H1 (cell line): ENCODE data around the gene ARID1B. TPM values are rescaled to one million over a fixed set of nuclear protein-coding genes. Genes with fewer than 3 reads are reported as not detected.

Experiments used
- CTCF ChIA-PET: fragments of 300-600 bp; sonication (Branson Sonifier 250); formaldehyde crosslinking; loops from one replicate; lab custom pipeline; 2021; ENCODE audit not compliant: partially characterized antibody; lab: Charles Lee
- POLR2A ChIA-PET: fragments of 300-600 bp; sonication (Branson Sonifier 250); formaldehyde crosslinking; loops from one replicate; lab custom pipeline; 2021; ENCODE audit warnings: inconsistent platforms; ENCODE audit not compliant: partially characterized antibody; lab: Charles Lee
- DNase-seq, 2 experiments: peaks; one replicate each; pipeline versions ENCODE4 v3.0.0 to v3.0.0-alpha.2; 2010 to 2022; ENCODE audit warnings: low spot score in 2 of 2, low read depth in 1 of 2, mixed read lengths in 1 of 2
- FAIRE-seq: peaks from 2 replicates; lab custom pipeline; 2011; peaks lifted over from hg19 to GRCh38; lab: Jason Lieb, UNC
- H2AFZ ChIP-seq: 2 replicates; pipeline ENCODE4 v1.8.1; 2012; ENCODE audit warnings: low read length, inconsistent platforms
- H2AK5ac ChIP-seq: 2 replicates; pipeline ENCODE4 v1.6.1; 2013; ENCODE audit warnings: low read depth, low read length
- H2BK120ac ChIP-seq: replicated peaks from 2 replicates; pipeline ENCODE3; 2013; ENCODE audit warnings: low read depth, low read length, inconsistent platforms
- H2BK12ac ChIP-seq: 2 replicates; pipeline ENCODE4 v1.6.1; 2013; ENCODE audit warnings: low read depth, low read length
- H2BK15ac ChIP-seq: 2 replicates; pipeline ENCODE4 v1.6.1; 2013; ENCODE audit warnings: low read length
- H2BK20ac ChIP-seq: 2 replicates; pipeline ENCODE4 v1.6.1; 2013; ENCODE audit warnings: low read length
- H2BK5ac ChIP-seq: 2 replicates; pipeline ENCODE4 v1.6.1; 2013; ENCODE audit warnings: low read depth, low read length
- H3K14ac ChIP-seq: 2 replicates; pipeline ENCODE4 v1.6.1; 2013; ENCODE audit warnings: inconsistent platforms; ENCODE audit not compliant: insufficient read length
- H3K18ac ChIP-seq: 2 replicates; pipeline ENCODE4 v1.6.1; 2013; ENCODE audit warnings: low read length; ENCODE audit errors: extremely low read depth
- H3K23ac ChIP-seq: 2 replicates; pipeline ENCODE4 v1.6.1; 2013; ENCODE audit warnings: inconsistent platforms; ENCODE audit not compliant: insufficient read length
- H3K23me2 ChIP-seq: 2 replicates; pipeline ENCODE4 v1.6.1; 2013; ENCODE audit warnings: low read depth, low read length
- H3K27ac ChIP-seq: 2 replicates; pipeline ENCODE4 v1.6.1; 2011; ENCODE audit warnings: low read depth, low read length, inconsistent platforms
- H3K27me3 ChIP-seq, 4 experiments: replicated peaks in 1 of 4; 1 replicate in 1 of 4; 2 replicates in 3 of 4; pipeline versions ENCODE4 v1.6.1 to v1.8.1; 2011 to 2013; ENCODE audit warnings: low read length in 3 of 4, mild to moderate bottlenecking in 3 of 4, inconsistent platforms in 2 of 4, mixed read lengths in 2 of 4, moderate library complexity in 1 of 4; ENCODE audit not compliant: control insufficient read depth in 3 of 4, insufficient read depth in 3 of 4; ENCODE audit errors: extremely low read depth in 1 of 4
- H3K36me3 ChIP-seq, 4 experiments: 2 replicates each; pipeline versions ENCODE4 v1.6.1 to v1.8.1; 2011 to 2013; ENCODE audit warnings: mild to moderate bottlenecking in 4 of 4, low read length in 3 of 4, moderate library complexity in 2 of 4, control low read depth in 1 of 4, inconsistent platforms in 1 of 4; ENCODE audit not compliant: insufficient read depth in 4 of 4, control insufficient read depth in 2 of 4
- H3K4ac ChIP-seq: replicated peaks from 2 replicates; pipeline ENCODE3; 2013; ENCODE audit warnings: low read length, low read depth, mixed read lengths, inconsistent platforms; ENCODE audit not compliant: insufficient read length
- H3K4me1 ChIP-seq, 4 experiments: replicated peaks in 1 of 4; 1 replicate in 1 of 4; 2 replicates in 3 of 4; pipeline versions ENCODE4 v1.6.1 to v1.8.1; 2011 to 2013; ENCODE audit warnings: low read length in 3 of 4, inconsistent platforms in 2 of 4, mixed read lengths in 1 of 4; ENCODE audit not compliant: insufficient read depth in 4 of 4, control insufficient read depth in 3 of 4
- H3K4me2 ChIP-seq, 2 experiments: 2 replicates each; pipeline versions ENCODE4 v1.6.1 to v1.8.1; 2011 to 2013; ENCODE audit warnings: low read depth in 2 of 2, low read length in 2 of 2, control low read depth in 1 of 2, inconsistent platforms in 1 of 2, mild to moderate bottlenecking in 1 of 2; ENCODE audit not compliant: insufficient read depth in 1 of 2
- H3K4me3 ChIP-seq, 4 experiments: fragments of 200-600, 300-600 bp in 1 of 4; sonication (generic), shearing (Covaris generic), sonication (Bioruptor Twin) in 1 of 4; 2 replicates each; pipeline versions ENCODE4 v1.5.1 to v1.8.1; 2011 to 2016; ENCODE audit warnings: low read length in 4 of 4, low read depth in 3 of 4, control low read depth in 2 of 4, inconsistent platforms in 2 of 4, mild to moderate bottlenecking in 2 of 4, mixed read lengths in 1 of 4, moderate library complexity in 1 of 4; ENCODE audit not compliant: insufficient read depth in 2 of 4; ENCODE audit errors: extremely low read depth in 1 of 4
- H3K56ac ChIP-seq: replicated peaks from 2 replicates; pipeline ENCODE3; 2013; ENCODE audit warnings: low read depth, mild to moderate bottlenecking, mixed read lengths, low read length, inconsistent platforms; ENCODE audit not compliant: insufficient read length
- H3K79me1 ChIP-seq: 2 replicates; pipeline ENCODE4 v1.6.1; 2013; ENCODE audit warnings: low read depth, low read length, control low read depth
- H3K79me2 ChIP-seq, 2 experiments: 2 replicates each; pipeline versions ENCODE4 v1.6.1 to v1.8.1; 2012 to 2013; ENCODE audit warnings: low read length in 2 of 2, mild to moderate bottlenecking in 2 of 2, inconsistent platforms in 1 of 2; ENCODE audit not compliant: insufficient read depth in 2 of 2, control insufficient read depth in 1 of 2
- H3K9ac ChIP-seq, 4 experiments: replicated peaks in 1 of 4; 1 replicate in 1 of 4; 2 replicates in 3 of 4; pipeline versions ENCODE4 v1.6.1 to v1.8.1; 2011 to 2013; ENCODE audit warnings: low read depth in 3 of 4, low read length in 3 of 4, control low read depth in 2 of 4, mild to moderate bottlenecking in 2 of 4, moderate library complexity in 2 of 4, inconsistent platforms in 1 of 4; ENCODE audit errors: extremely low read depth in 1 of 4
- H3K9me3 ChIP-seq, 2 experiments: 2 replicates each; pipeline versions ENCODE4 v1.6.1 to v1.8.1; 2012 to 2013; ENCODE audit warnings: mild to moderate bottlenecking in 2 of 2, moderate library complexity in 2 of 2, control low read depth in 1 of 2, inconsistent platforms in 1 of 2, low read depth in 1 of 2, low read length in 1 of 2, mixed read lengths in 1 of 2; ENCODE audit not compliant: insufficient read depth in 2 of 2
- H4K20me1 ChIP-seq, 2 experiments: replicated peaks in 1 of 2; 2 replicates each; pipeline versions ENCODE3 to v1.8.1; 2011 to 2013; ENCODE audit warnings: inconsistent platforms in 2 of 2, low read length in 2 of 2, mild to moderate bottlenecking in 1 of 2; ENCODE audit not compliant: insufficient read depth in 2 of 2, control insufficient read depth in 1 of 2
- H4K5ac ChIP-seq: 2 replicates; pipeline ENCODE4 v1.6.1; 2013; ENCODE audit warnings: low read length, low read depth, mixed read lengths, inconsistent platforms; ENCODE audit not compliant: insufficient read length
- H4K8ac ChIP-seq: 2 replicates; pipeline ENCODE4 v1.8.0; 2013; ENCODE audit warnings: mild to moderate bottlenecking, moderate library complexity, low read length, inconsistent platforms; ENCODE audit not compliant: insufficient read depth; ENCODE audit errors: extremely low read depth
- H4K91ac ChIP-seq: replicated peaks from 2 replicates; pipeline ENCODE3; 2013; ENCODE audit warnings: low read length, mixed read lengths, inconsistent platforms; ENCODE audit not compliant: insufficient read length
- BCL11A ChIP-seq, 2 experiments: IDR thresholded peaks; one replicate each; pipeline ENCODE4 v1.6.1; 2011; ENCODE audit warnings: low read depth in 2 of 2, low read length in 2 of 2, mild to moderate bottlenecking in 2 of 2
- EGR1 ChIP-seq: IDR thresholded peaks from 2 replicates; pipeline ENCODE4 v1.6.1; 2011; ENCODE audit warnings: low read depth, low read length, borderline replicate concordance
- HDAC2 ChIP-seq, 2 experiments: fragments of 300-600 bp in 1 of 2; sonication (generic) in 1 of 2; IDR thresholded peaks; 2 replicates each; pipeline ENCODE4 v1.6.1; 2011 to 2012; ENCODE audit warnings: low read depth in 2 of 2, low read length in 2 of 2, mild to moderate bottlenecking in 2 of 2, moderate library complexity in 2 of 2, borderline replicate concordance in 1 of 2, inconsistent platforms in 1 of 2
- KDM1A ChIP-seq: fragments of 200-600, 300-600 bp; sonication (generic); IDR thresholded peaks from 2 replicates; pipeline ENCODE4 v1.7.1; 2016; ENCODE audit warnings: mild to moderate bottlenecking, low read length, borderline replicate concordance
- KDM5A ChIP-seq: fragments of 200-600 bp; IDR thresholded peaks from 2 replicates; pipeline ENCODE4 v1.7.1; 2012; ENCODE audit warnings: mild to moderate bottlenecking, low read length, inconsistent platforms, mixed read lengths
- SP2 ChIP-seq: IDR thresholded peaks from 2 replicates; pipeline ENCODE4 v1.6.1; 2012; ENCODE audit warnings: mild to moderate bottlenecking, low read length, inconsistent platforms
- SP4 ChIP-seq: IDR thresholded peaks from 2 replicates; pipeline ENCODE4 v1.6.1; 2012; ENCODE audit warnings: low read length, inconsistent platforms
- SUZ12 ChIP-seq: fragments of 200-600 bp; sonication (generic); IDR thresholded peaks from 2 replicates; pipeline ENCODE4 v1.6.1; 2012; ENCODE audit warnings: mild to moderate bottlenecking, inconsistent platforms, low read length, moderate library complexity, mixed read lengths
- TAF7 ChIP-seq: optimal IDR thresholded peaks from 2 replicates; pipeline ENCODE3; 2011; ENCODE audit warnings: low read depth, mild to moderate bottlenecking, inconsistent platforms, low read length, moderate library complexity, borderline replicate concordance
- TEAD4 ChIP-seq: IDR thresholded peaks from 2 replicates; pipeline ENCODE4 v1.6.1; 2012; ENCODE audit warnings: low read depth, low read length, inconsistent platforms, mixed read lengths
- WGBS, 2 experiments: shearing (Covaris generic) in 1 of 2; methylation state at CpG; one replicate each; pipeline versions ENCODE4 v1.1.6 to v1.1.7; 2013 to 2015; ENCODE audit warnings: low lambda C conversion rate in 2 of 2, mixed read lengths in 2 of 2, inconsistent platforms in 1 of 2, low coverage in 1 of 2, missing lambda C conversion rate in 1 of 2; ENCODE audit not compliant: insufficient replicate concordance in 2 of 2, insufficient coverage in 1 of 2, insufficient read length in 1 of 2; ENCODE audit errors: extremely low coverage in 1 of 2, missing lambda C conversion rate in 1 of 2; 5-methylcytosine and 5-hydroxymethylcytosine counted together
- polyA plus RNA-seq, 7 experiments: library from polyadenylated mRNA; depleted of rRNA in 3 of 7; stranded (reverse) in 5 of 7; unstranded in 2 of 7; fragments of >200 nt in 5 of 7; fragments of 200-250 nt in 2 of 7; gene quantifications; 1 replicate in 5 of 7; 2 replicates in 1 of 7; 4 replicates in 1 of 7; pipeline versions ENCODE4 v1.2.1 to v1.2.3, GENCODE V29; 2011 to 2013; ENCODE audit warnings: missing spikeins in 2 of 7, mixed read lengths in 2 of 7
- total RNA-seq: library from RNA; stranded (reverse); fragmentation: NEBNext Ultra II Directional; extraction: Animal tissue kit (Norgen Biotek cat#: 25700); gene quantifications from 2 replicates; pipeline ENCODE4 v1.2.1, GENCODE V29; 2021

The ARID1B gene
- total and polyA plus RNA-seq, 2 of the 8 experiments (the other 6 are each of a cell fraction or from before 2014, with no cell fraction given): 24.3 to 70.3 TPM

DNA sequence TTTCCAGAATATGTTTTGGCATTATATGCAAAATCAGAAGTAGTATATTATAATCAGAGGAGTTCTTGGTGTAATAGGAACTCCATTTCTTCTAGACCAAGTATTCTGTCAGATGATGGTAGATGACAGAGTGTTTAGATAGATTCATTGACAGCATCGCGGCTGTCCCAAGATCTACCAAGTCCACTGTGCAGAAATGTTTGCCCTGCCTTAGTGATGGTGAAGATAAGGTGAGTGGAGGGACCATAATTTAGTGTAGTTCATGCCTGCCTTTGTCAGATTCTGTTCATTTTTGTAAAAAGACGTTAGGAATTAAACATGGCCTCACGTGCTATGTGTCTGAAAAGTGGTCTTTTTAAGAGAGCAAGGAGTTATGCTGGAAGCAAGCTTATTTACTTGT, 270.1 kb downstream of the ARID1B start:
- H3K36me3 ChIP-seq: no peaks in the 10 kb centered on the region
- H2BK15ac ChIP-seq: no peak overlapping the region
- peaks cover 2 to 58% of the 10 kb centered on the region in 2 experiments; a peak in 2 of 4 replicates for H3K79me2 ChIP-seq
- FAIRE-seq (no peak), DNase-seq (no peak)
- H2AFZ ChIP-seq: no peak overlapping the region
- no peak overlapping the region for H3K4ac ChIP-seq
- 90% methylated on average over 4 of the region's 4 CpGs; no CpG with 5 or more reads in 1 of the 2 experiments for WGBS, 2 experiments
- H3K4me1 ChIP-seq: peaks cover 0 to 7% (median 3%) of the 10 kb centered on the region in 4 experiments; a peak in 3 of 7 replicates
- no peak overlapping the region for H2BK120ac ChIP-seq
- H4K5ac ChIP-seq: no peak overlapping the region
- H3K23ac ChIP-seq: no peak overlapping the region
- H3K79me1 ChIP-seq: no peaks in the 10 kb centered on the region
- H2AK5ac ChIP-seq: no peak overlapping the region
- no peaks in the 10 kb centered on the region for H3K27me3 ChIP-seq
- peaks cover 0 to 2% of the 10 kb centered on the region in 2 experiments for H4K20me1 ChIP-seq
- H4K91ac ChIP-seq: no peak overlapping the region
- H2BK20ac ChIP-seq: no peak overlapping the region
- H3K23me2 ChIP-seq: no peaks in the 10 kb centered on the region
- H3K14ac ChIP-seq: no peak overlapping the region
- no peak overlapping the region for H2BK12ac ChIP-seq
- H3K9me3 ChIP-seq: no peaks in the 10 kb centered on the region
- no peak overlapping the region for H3K56ac ChIP-seq
- CTCF ChIA-PET: interaction anchor here (0.9 to 4.7 kb wide), 11 partner anchors 10 to 137 kb away, joined by 3 to 40 read pairs (median 8); no protein-coding TSS in a partner anchor
- H3K9ac ChIP-seq: no peak overlapping the region
- H3K4me3 ChIP-seq: no peak overlapping the region
- TF ChIP-seq TEAD4 (no peak), SP4 (no peak), KDM5A (no peak), TAF7 (no peak), SUZ12 (no peak), SP2 (no peak), BCL11A (IDR thresholded peaks at IDR 0.05; ENCODE audit: low read depth in 2 of 2, low read length in 2 of 2) (no peak), KDM1A (no peak), HDAC2 (IDR thresholded peaks at IDR 0.05; ENCODE audit: borderline replicate concordance in 1 of 2, low read depth in 2 of 2, low read length in 2 of 2) (no peak), EGR1 (no peak)
- POLR2A ChIA-PET: interaction anchor here (1.1 kb wide), 2 partner anchors 9 to 42 kb away, joined by 3 read pairs; no protein-coding TSS in a partner anchor
- H4K8ac ChIP-seq: no peak overlapping the region
- H3K27ac ChIP-seq: no peak overlapping the region
- peak overlapping the region; percentile 20; the same call in 1 of the 2 replicates for H3K18ac ChIP-seq
- H3K4me2 ChIP-seq: no peak overlapping the region
- no peak overlapping the region for H2BK5ac ChIP-seq
